WTC11 (cell line): ENCODE data around the gene HBEGF.

Source experiments
- AFF4 ChIP-seq: sonication (generic); formaldehyde crosslinking; IDR thresholded peaks from 2 replicates; pipeline ENCODE4 v1.8.1; 2023; ENCODE audit warnings: mild to moderate bottlenecking, missing genetic modification reagents, borderline replicate concordance
- ATF3 ChIP-seq: sonication (generic); formaldehyde crosslinking; conservative IDR thresholded peaks from 2 replicates; pipeline ENCODE4 v1.8.1; 2022; ENCODE audit warnings: mild to moderate bottlenecking, missing genetic modification reagents
- CREB1 ChIP-seq: sonication (generic); formaldehyde crosslinking; IDR thresholded peaks from 2 replicates; pipeline ENCODE4 v1.8.0; 2023; ENCODE audit warnings: mild to moderate bottlenecking, missing genetic modification reagents
- CTCF ChIP-seq: fragments of 200-600 bp; IDR thresholded peaks from 2 replicates; pipeline ENCODE4 v1.8.0; 2022; ENCODE audit warnings: antibody characterized with exemption
- E2F4 ChIP-seq: sonication (generic); formaldehyde crosslinking; IDR thresholded peaks from 2 replicates; pipeline ENCODE4 v1.8.1; 2022; ENCODE audit warnings: low read depth, mild to moderate bottlenecking, moderate library complexity, missing genetic modification reagents, borderline replicate concordance
- ETV6 ChIP-seq: sonication (generic); formaldehyde crosslinking; IDR thresholded peaks from 2 replicates; pipeline ENCODE4 v1.8.1; 2022; ENCODE audit warnings: mild to moderate bottlenecking, missing genetic modification reagents
- FOXP1 ChIP-seq: sonication (generic); formaldehyde crosslinking; IDR thresholded peaks from 2 replicates; pipeline ENCODE4 v1.8.0; 2022; ENCODE audit warnings: missing genetic modification reagents, mild to moderate bottlenecking, moderate library complexity, borderline replicate concordance
- USF1 ChIP-seq: sonication (generic); formaldehyde crosslinking; IDR thresholded peaks from 2 replicates; pipeline ENCODE4 v1.8.0; 2022; ENCODE audit warnings: mild to moderate bottlenecking, missing genetic modification reagents
- ZNF232 ChIP-seq: sonication (generic); formaldehyde crosslinking; IDR thresholded peaks from 2 replicates; pipeline ENCODE4 v1.8.0; 2022; ENCODE audit warnings: mild to moderate bottlenecking, missing genetic modification reagents

- no peak for TF ChIP-seq CTCF
- no peak for TF ChIP-seq CREB1 (CRISPR knock-in tag)
- TF ChIP-seq E2F4 (CRISPR knock-in tag): no peak
- TF ChIP-seq ETV6 (CRISPR knock-in tag): no peak
- TF ChIP-seq ZNF232 (CRISPR knock-in tag): no peak
- TF ChIP-seq AFF4 (CRISPR knock-in tag): no peak
- TF ChIP-seq USF1 (CRISPR knock-in tag): no peak
- TF ChIP-seq ATF3 (CRISPR knock-in tag): no peak
- no peak for TF ChIP-seq FOXP1 (CRISPR knock-in tag)
Observed at GRCh38 chr5:140363631-140364471, 17.4 kb upstream of the HBEGF start.
